ENCODE measurements around the gene ZNF467.
A peak's percentile ranks its signal among the peaks of the same experiment; 100 is the strongest.

ZNF467 gene

GRCh38 chr7:149785983-149786382 is 12.6 kb upstream of the ZNF467 start:
- no peak for DNase-seq (ENCODE audit: low read depth)

- DNase-seq (ENCODE audit: low read depth): no peak
These were observed 12.0 kb upstream of the ZNF467 start for GRCh38 chr7:149785402-149785801.

- no peak for DNase-seq (ENCODE audit: low read depth)
These were observed 10.8 kb upstream of the ZNF467 start for GRCh38 chr7:149784251-149784608.

DNA sequence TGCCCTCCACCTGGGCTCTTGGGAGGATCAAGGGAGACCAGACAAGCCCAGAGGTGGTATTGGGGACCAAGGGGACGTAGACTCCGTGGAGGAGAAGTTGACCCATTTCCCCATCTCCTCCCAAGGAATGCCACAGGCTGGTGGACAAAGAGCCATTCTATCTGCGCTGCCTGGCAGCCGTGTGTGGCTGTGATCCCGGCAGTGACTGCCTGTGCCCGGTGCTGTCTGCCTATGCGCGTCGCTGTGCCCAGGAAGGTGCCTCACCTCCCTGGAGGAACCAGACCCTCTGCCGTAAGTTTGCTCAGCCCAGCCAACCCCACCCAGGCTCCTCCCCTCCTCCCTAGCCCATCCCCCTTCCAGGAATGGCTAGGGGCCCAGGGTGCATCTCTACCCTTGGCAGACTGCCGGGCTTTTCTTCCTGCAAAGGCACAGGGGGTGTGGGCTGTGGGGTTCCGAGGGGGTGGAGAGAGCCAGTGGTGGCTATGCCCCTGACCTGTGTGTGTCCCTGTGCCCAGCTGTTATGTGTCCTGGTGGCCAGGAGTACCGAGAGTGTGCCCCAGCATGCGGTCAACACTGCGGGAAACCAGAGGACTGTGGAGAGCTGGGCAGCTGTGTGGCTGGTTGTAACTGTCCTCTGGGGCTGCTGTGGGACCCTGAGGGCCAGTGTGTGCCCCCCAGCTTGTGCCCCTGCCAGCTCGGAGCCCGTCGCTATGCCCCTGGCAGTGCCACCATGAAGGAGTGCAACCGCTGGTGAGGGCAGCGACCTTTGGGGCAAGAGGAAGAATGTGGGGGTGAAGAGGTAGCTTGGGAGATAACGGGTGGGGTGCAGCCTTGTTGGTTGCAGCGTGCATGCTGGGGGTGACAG is 10.2 kb upstream of the ZNF467 start:
- no peak for DNase-seq (ENCODE audit: low read depth)

DNA sequence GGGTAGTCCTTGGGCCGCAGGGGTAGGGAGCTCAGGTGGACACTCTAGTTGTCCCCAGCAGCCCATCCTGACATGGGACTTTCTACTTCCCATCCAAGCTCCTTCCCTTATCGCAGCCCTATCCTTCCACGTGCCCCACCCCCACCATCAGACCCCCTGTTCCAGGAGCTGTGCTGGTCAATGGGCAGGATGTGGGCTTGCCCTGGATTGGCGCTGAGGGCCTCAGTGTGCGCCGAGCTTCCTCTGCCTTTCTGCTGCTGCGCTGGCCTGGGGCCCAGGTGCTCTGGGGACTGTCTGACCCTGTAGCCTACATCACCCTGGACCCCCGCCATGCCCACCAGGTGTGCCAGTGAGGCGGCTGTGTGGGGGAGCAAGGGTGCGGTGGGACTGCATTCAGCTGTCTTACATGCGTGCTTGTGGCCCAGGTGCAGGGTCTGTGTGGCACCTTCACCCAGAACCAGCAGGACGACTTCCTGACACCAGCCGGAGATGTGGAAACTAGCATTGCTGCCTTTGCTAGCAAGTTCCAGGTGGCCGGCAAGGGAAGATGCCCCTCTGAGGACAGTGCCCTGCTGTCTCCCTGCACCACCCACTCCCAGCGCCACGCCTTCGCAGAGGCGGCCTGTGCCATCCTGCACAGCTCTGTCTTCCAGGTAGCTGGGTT is 9.4 kb upstream of the ZNF467 start:
- no peak for DNase-seq (ENCODE audit: low read depth)

DNA sequence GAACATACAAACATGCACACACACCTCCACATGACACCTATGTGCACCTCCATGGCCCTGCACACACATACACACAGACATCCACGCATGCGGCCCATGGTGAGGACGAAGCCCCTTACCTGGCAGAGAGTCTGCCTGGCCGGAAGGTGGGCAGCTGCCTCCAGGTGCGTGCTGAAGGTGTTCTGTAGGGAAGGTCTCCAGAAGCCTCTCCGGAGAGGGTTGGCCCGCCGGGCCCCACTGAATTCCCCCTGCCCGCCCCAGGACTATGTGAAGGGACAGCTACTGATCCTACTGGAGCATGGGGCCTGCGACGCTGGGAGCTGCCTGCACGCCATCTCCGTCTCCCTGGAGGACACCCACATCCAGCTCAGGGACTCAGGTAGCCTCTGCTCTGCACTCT is 8.5 kb upstream of the ZNF467 start:
- no peak for DNase-seq (ENCODE audit: low read depth)

DNA sequence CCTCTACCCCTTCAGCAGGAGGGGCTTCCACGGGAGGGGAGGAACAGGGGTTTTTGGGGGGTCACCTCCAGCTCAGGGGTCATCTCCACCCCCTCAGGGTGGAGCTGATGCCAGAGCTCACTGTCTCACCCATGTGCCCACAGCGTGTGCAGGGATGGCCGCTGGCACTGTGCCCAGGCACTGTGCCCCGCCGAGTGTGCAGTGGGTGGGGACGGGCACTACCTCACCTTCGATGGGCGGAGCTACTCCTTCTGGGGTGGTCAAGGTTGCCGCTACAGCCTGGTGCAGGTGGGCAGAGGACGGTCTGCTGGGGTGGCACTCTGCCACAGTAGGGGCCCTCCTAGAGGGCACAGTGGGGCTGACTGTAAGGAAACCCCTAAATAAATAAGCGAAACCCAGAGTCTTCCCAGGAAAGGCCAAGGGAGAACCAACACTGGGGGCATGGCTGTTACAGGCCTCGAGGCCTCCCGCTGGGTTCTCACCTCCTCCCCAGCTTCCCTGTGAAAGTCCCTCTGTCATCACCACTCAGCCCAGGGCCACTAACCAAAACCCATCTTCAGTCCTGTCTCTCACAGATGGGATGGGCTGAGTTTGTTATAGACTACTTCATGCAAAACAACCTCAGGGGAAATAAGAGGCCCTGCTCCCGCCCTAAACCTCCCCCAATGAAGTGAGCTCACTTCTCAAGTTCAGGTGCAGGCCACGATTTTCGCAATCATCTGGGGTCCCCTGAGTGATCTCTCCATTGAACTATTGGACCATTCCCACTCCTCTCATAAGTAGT is 7.4 kb upstream of the ZNF467 start:
- no peak for DNase-seq (ENCODE audit: low read depth)

GRCh38 chr7:149780056-149780455 is 6.7 kb upstream of the ZNF467 start:
- DNase-seq (ENCODE audit: low read depth): no peak

- no peak for DNase-seq (ENCODE audit: low read depth)
These were observed 6.1 kb upstream of the ZNF467 start for GRCh38 chr7:149779502-149779805.

GRCh38 chr7:149778696-149779501 is 5.5 kb upstream of the ZNF467 start:
- no peak for DNase-seq (ENCODE audit: low read depth)

- no peak for DNase-seq (ENCODE audit: low read depth)
These were observed 4.9 kb upstream of the ZNF467 start for GRCh38 chr7:149778327-149778637.

- no peak for DNase-seq (ENCODE audit: low read depth)
These were observed 4.4 kb upstream of the ZNF467 start for GRCh38 chr7:149777551-149778326.

DNA sequence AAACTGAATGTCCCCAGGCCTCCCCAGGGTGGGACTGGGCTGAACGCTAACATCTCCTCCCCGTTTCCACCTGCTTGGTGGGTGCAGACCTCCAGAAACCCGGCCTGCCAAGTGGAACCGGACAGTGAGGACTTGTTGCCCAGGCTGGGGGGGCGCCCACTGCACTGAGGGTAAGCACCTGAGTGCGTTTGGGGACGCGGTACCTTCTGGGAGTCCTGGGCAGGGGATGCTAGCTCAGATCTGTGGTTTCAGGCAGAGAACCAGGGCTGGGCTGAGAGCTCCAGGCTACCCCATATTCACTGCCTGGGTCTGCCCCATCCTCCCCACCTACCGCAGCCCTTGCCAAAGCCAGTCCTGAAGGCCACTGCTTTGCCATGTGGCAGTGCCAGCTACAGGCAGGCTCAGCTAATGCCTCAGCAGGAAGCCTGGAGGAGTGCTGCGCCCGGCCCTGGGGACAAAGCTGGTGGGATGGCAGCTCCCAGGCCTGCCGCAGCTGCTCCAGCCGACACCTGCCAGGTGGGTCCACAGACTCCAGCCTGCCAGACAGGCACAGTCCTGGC is 3.5 kb upstream of the ZNF467 start:
- DNase-seq (ENCODE audit: low read depth): no peak

DNA sequence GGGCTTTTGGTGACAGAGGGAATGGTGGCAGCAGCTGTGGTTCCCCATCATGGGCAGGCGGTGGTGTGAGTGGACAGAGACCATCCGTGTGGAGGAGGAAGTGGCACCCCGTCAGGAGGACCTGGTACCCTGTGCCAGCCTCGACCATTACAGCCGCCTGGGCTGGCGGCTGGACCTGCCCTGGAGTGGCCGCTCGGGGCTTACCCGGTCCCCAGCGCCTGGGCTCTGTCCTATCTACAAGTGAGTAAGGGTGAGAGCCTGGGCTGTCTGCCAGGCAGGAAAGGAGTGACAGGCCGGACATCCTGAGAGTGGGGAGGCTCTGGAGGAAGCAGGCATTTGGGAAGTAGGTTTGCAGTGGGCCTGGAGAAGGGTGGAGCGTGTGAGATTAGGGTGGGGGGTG is 2.9 kb upstream of the ZNF467 start:
- no peak for DNase-seq (ENCODE audit: low read depth)

- no peak for DNase-seq (ENCODE audit: low read depth)
These were observed 1.8 kb upstream of the ZNF467 start for GRCh38 chr7:149775176-149775556.

DNA sequence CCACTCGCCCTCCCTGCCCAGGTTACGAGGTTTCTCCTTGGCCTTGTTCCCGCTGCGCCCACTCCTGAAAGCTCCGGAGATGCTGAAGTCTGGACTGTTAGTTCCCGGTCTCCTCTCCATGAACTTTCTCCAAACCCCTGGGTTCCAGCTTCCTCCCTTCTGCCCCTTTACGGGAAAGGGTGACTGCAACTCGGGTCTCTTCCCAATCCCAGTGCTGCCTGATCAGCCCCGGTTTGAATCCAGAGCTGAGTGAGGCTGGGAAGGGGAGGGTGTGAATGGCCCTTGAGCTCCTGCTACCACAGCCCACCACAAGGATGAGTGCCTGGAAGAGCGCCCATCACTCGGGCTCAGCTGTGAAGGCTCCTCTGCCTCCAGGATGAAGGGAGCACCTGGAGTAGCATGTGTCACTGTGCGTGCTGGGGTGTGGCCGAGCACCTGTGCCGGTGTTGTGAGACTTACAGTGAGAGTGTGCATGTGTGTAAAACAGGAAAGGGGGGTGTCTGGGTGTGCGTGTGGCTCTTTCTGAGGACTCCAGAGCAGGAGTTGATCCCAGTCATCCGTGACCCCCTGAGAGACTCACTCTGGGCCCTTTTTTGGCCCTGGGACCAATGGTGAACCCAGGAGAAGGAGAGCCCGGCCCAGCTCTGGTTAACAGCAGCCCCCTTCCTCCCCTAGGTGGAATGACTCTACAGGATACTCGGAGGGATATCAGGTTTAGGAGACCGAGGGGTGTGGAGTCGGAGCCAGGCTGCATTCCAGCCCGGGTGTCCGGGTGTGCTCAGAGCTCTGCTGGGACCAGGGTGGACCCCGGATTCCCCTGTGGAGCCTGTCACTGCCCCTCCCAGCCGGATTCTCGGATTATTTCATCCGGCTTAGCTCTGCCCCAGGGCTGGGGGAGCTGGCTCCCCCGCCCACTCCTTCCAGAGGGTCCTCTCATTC is 1.1 kb upstream of the ZNF467 start:
- no peak for DNase-seq (ENCODE audit: low read depth)

GRCh38 chr7:149772956-149773434 is 393 bp downstream of the ZNF467 start:
- no peak for DNase-seq (ENCODE audit: low read depth)

- no peak for DNase-seq (ENCODE audit: low read depth)
These were observed 990 bp downstream of the ZNF467 start for GRCh38 chr7:149772241-149772955.

DNA sequence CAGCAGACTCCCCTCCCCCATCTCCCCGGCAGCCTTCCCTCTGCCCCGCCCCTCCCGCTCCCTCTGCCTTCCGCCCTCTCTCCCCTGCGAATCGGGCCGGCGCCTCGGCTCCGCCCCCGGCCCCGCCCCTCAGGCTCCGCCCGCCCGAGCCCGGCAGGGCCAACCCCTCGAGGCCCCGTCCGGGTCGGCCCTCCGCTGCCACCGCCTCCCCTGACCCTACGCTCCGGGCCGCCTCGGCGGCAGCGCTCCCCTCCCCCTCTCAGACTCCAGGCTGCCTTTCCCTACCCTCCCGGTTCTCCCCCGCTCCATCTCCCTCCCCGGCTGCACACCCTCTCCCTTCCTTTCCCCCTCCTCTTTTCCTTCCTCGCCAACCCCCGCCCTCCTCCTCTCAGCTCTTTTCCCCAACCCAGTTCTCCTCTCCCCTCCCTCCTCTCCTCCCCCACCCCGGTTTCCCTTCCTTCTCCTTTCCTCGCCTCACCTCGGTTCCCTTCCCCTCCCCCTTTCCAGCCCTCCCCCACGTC is 1.6 kb downstream of the ZNF467 start:
- peak; percentile 7 for DNase-seq (ENCODE audit: low read depth)
